ENCODE data around the gene CENPT. TPM values are rescaled to one million over a fixed set of nuclear protein-coding genes. Genes with fewer than 3 reads are reported as not detected.
A peak's percentile ranks its signal among the peaks of the same experiment; 100 is the strongest.

CENPT gene
- total RNA-seq, 1 experiment from 2014 or later: 60.9 TPM

- Mint-ChIP-seq H3K4me1 (peaks cover 11 to 13% of the 10 kb centered on the region in 2 experiments), H3K4me3 (peak overlapping the region; percentile 91 to 96; a peak in 4 of 5 replicates), H3K27me3 (ENCODE audit: low read depth) (no peaks in the 10 kb centered on the region), H3K9me3 (no peaks in the 10 kb centered on the region), H3K36me3 (ENCODE audit: insufficient read depth in 1 of 3, low read depth in 3 of 3) (peaks cover 13 to 63% (median 45%) of the 10 kb centered on the region in 3 experiments; a peak in 6 of 7 replicates), H3K27ac (peak overlapping the region in 2 of 3 experiments; percentile 61 to 89; a peak in 2 of 7 replicates)
- Histone ChIP-seq H3K9me3 (ENCODE audit: control insufficient read depth, low read depth, low read length) (no peaks in the 10 kb centered on the region), H3K4me2 (ENCODE audit: insufficient read depth, insufficient read length, low read length) (peak overlapping the region; percentile 79), H2BK120ac (ENCODE audit: low read depth, low read length, poor library complexity, severe bottlenecking) (no peak overlapping the region), H3K4me1 (ENCODE audit: insufficient read depth, low read length) (no peaks in the 10 kb centered on the region; the same call in 1 of the 2 replicates), H4K91ac (ENCODE audit: insufficient read length, low read depth, low read length) (no peak overlapping the region), H4K20me1 (ENCODE audit: control insufficient read depth, insufficient read depth, insufficient read length) (no peaks in the 10 kb centered on the region), H3K4ac (ENCODE audit: low read depth, low read length) (no peak overlapping the region), H2BK15ac (ENCODE audit: low read depth, low read length) (no peak overlapping the region), H3K56ac (ENCODE audit: insufficient read length, low read depth, low read length) (no peak overlapping the region), H2BK5ac (ENCODE audit: insufficient read length, low read length) (no peak overlapping the region), H4K8ac (replicated peaks; ENCODE audit: insufficient read length, low read depth, low read length) (no peak overlapping the region), H3K79me2 (ENCODE audit: insufficient read depth, low read length) (peaks cover 2% of the 10 kb centered on the region; the same call in 1 of the 2 replicates), H2AFZ (ENCODE audit: low read length) (no peak overlapping the region), H3K79me1 (ENCODE audit: insufficient read depth, low read depth, low read length, poor library complexity, severe bottlenecking) (no peaks in the 10 kb centered on the region), H3K23ac (ENCODE audit: insufficient read length, low read depth, low read length) (no peak overlapping the region), H3K9ac (ENCODE audit: extremely low read depth, insufficient read length, low read length) (no peak overlapping the region), H4K5ac (ENCODE audit: insufficient read length, low read depth, low read length) (no peak overlapping the region), H3K23me2 (ENCODE audit: insufficient read length, low read depth, low read length, poor library complexity, severe bottlenecking) (peaks cover 13% of the 10 kb centered on the region), H3K18ac (ENCODE audit: insufficient read length, low read depth, low read length) (no peak overlapping the region), H2BK12ac (ENCODE audit: insufficient read length, low read depth, low read length) (no peak overlapping the region), H2AK5ac (ENCODE audit: insufficient read length, low read length) (no peak overlapping the region), H3T11ph (ENCODE audit: low read length) (no peak overlapping the region), H3K27ac (ENCODE audit: insufficient read length, low read depth, low read length) (no peak overlapping the region), H3K14ac (ENCODE audit: insufficient read depth, low read length) (no peak overlapping the region), H3K27me3 (ENCODE audit: insufficient read depth, low read length) (no peaks in the 10 kb centered on the region), H2BK20ac (ENCODE audit: low read depth, low read length, poor library complexity, severe bottlenecking) (no peak overlapping the region)
- WGBS (ENCODE audit: extremely low coverage, insufficient read length, low lambda C conversion rate): no CpG with 5 or more reads among the region's 2 CpGs
- no peak for TF ChIP-seq CTCF (conservative IDR thresholded peaks at IDR 0.05)
- DNase-seq: no peak
These were observed 24.7 kb upstream of the CENPT start for GRCh38 chr16:67872131-67872630.
